Stomach (tissue), 9 donors: Measurements from ENCODE around the gene PTGER1. TPM values are rescaled to one million over a fixed set of nuclear protein-coding genes. Genes with fewer than 3 reads are reported as not detected.

Experiments
- DNase-seq, 2 donors: peaks; one replicate each; pipeline versions ENCODE4 v3.0.0 to v3.0.0-alpha.2; 2013 to 2019
- H3K27ac ChIP-seq, 5 donors: fragments of 200-600 bp in 4 of 5; sonication (generic) in 4 of 5; one replicate each; pipeline ENCODE4 v1.5.1; 2013 to 2019; ENCODE audit warnings: mild to moderate bottlenecking in 1 of 5, moderate library complexity in 1 of 5
- H3K27me3 ChIP-seq, 3 donors: fragments of 200-600 bp; sonication (generic); one replicate each; pipeline ENCODE4 v1.5.1; 2017 to 2019; ENCODE audit warnings: mixed run types in 1 of 3
- H3K36me3 ChIP-seq, 4 donors: fragments of 200-600 bp; sonication (generic); 1 replicate in 3 of 4; 2 replicates in 1 of 4; pipeline ENCODE4 v1.5.1; 2016 to 2019
- H3K4me1 ChIP-seq, 4 donors: fragments of 200-600 bp; sonication (generic); one replicate each; pipeline ENCODE4 v1.5.1; 2016 to 2019
- H3K4me3 ChIP-seq, 4 donors: fragments of 200-600 bp; sonication (generic) in 3 of 4; one replicate each; pipeline ENCODE4 v1.5.1; 2016 to 2019; ENCODE audit warnings: mild to moderate bottlenecking in 1 of 4
- H3K9me3 ChIP-seq, 4 donors: fragments of 200-600 bp; sonication (generic); one replicate each; pipeline ENCODE4 v1.5.1; 2016 to 2019
- CTCF ChIP-seq, 7 experiments: fragments of 450-650 bp in 4 of 7; fragments of 200-600 bp in 3 of 7; sonication (generic) in 3 of 7; IDR thresholded peaks; one replicate each; pipeline ENCODE4 v1.5.1; 2016 to 2019; ENCODE audit warnings: antibody characterized with exemption in 7 of 7, control low read depth in 2 of 7, mild to moderate bottlenecking in 1 of 7
- EP300 ChIP-seq: sonication (generic); formaldehyde crosslinking; IDR thresholded peaks from one replicate; pipeline ENCODE4 v1.6.1; 2017; ENCODE audit warnings: antibody characterized with exemption
- POLR2A ChIP-seq, 4 donors: fragments of 450-650 bp; IDR thresholded peaks; one replicate each; pipeline ENCODE4 v1.6.1; 2016; ENCODE audit warnings: antibody characterized with exemption in 4 of 4, control low read depth in 2 of 4, mild to moderate bottlenecking in 1 of 4, moderate library complexity in 1 of 4
- POLR2AphosphoS5 ChIP-seq, 3 donors: sonication (generic); formaldehyde crosslinking; IDR thresholded peaks; one replicate each; pipeline ENCODE4 v1.6.1; 2016; ENCODE audit warnings: antibody characterized with exemption in 3 of 3
- WGBS, 5 donors: extraction: QIAGEN DNeasy Blood & Tissue Kit in 3 of 5; methylation state at CpG; one replicate each; pipeline versions ENCODE4 v1.1.5 to v1.1.7; 2013 to 2018; 5-methylcytosine and 5-hydroxymethylcytosine counted together
- intact Hi-C: fragments of 100-400 bp; cut with DNase I; formaldehyde crosslinking; loops from one replicate; pipeline ENCODE4 v1.15.1; 2023; ENCODE audit warnings: low total_unique reads
- polyA plus RNA-seq, 3 donors: library from polyadenylated mRNA; stranded (reverse); fragments of 200-250 nt; gene quantifications; one replicate each; pipeline ENCODE4 v1.2.3, GENCODE V29; 2013
- total RNA-seq, 5 donors: library from RNA; depleted of rRNA; stranded (reverse); fragments of >200 nt; gene quantifications; one replicate each; pipeline versions ENCODE4 v1.1.0 to v1.2.3, GENCODE V29; 2014 to 2016
- donor health status: healthy with polysubstance abuse.
- donor health status: Bipolar disorder and iron deficiency.
- donor health status: healthy.

Gene PTGER1
- total and polyA plus RNA-seq, 8 donors, result 1.2 to 3.4 (median 2.4) TPM; not detected in 4

GRCh38 chr19:14435320-14436050 lies 39.7 kb downstream of the PTGER1 start:
- 62 to 74% (median 68%) methylated on average over 17 of the region's 17 CpGs for WGBS, 5 donors
- Histone ChIP-seq H3K27ac (peak overlapping the region; percentile 20 to 92 (median 86)), H3K4me1 (peaks cover 46 to 76% (median 60%) of the 10 kb centered on the region in 4 donors), H3K9me3 (no peaks in the 10 kb centered on the region), H3K27me3 (no peaks in the 10 kb centered on the region), H3K36me3 (peaks cover 0 to 18% (median 5%) of the 10 kb centered on the region in 4 donors), H3K4me3 (peak overlapping the region in 3 of 4 donors; percentile 86 to 94 (median 90))
- intact Hi-C loops, result no loop called here
- no peak for DNase-seq
- TF ChIP-seq POLR2AphosphoS5 (IDR thresholded peaks at IDR 0.05) (no peak), CTCF (IDR thresholded peaks at IDR 0.05) (no peak), POLR2A (IDR thresholded peaks at IDR 0.05) (no peak), EP300 (no peak)

- H3K9me3 ChIP-seq, result no peaks in the 10 kb centered on the region
- peak; percentile 71 to 85 for DNase-seq
- intact Hi-C loops, result no loop called here
- peak overlapping the region; percentile 20 to 92 (median 86) for H3K27ac ChIP-seq
- TF ChIP-seq POLR2A (IDR thresholded peaks at IDR 0.05), result no peak
- TF ChIP-seq POLR2AphosphoS5 (IDR thresholded peaks at IDR 0.05), result peak; percentile 11 to 60 (median 11)
- TF ChIP-seq EP300, result no peak
- peaks cover 0 to 18% (median 5%) of the 10 kb centered on the region in 4 donors for H3K36me3 ChIP-seq
- no peaks in the 10 kb centered on the region for H3K27me3 ChIP-seq
- 38 to 50% (median 43%) methylated on average over 23 of the region's 23 CpGs for WGBS, 5 donors
- H3K4me3 ChIP-seq, result peak overlapping the region; percentile 81 to 94 (median 88)
- H3K4me1 ChIP-seq, result peaks cover 43 to 68% (median 53%) of the 10 kb centered on the region in 4 donors
Measured at GRCh38 chr19:14434543-14435319, 40.4 kb downstream of the PTGER1 start.

GRCh38 chr19:14433554-14434501 lies 41.3 kb downstream of the PTGER1 start:
- no peaks in the 10 kb centered on the region for H3K9me3 ChIP-seq
- peak overlapping the region; percentile 81 to 94 (median 88) for H3K4me3 ChIP-seq
- H3K27ac ChIP-seq, result peak overlapping the region; percentile 20 to 92 (median 86)
- WGBS, 5 donors, result 2 to 7% (median 3%) methylated on average over 12 to 49 of the region's 52 CpGs
- H3K36me3 ChIP-seq, result peaks cover 0 to 18% (median 5%) of the 10 kb centered on the region in 4 donors
- intact Hi-C loops, result no loop called here
- DNase-seq, result peak; percentile 62 to 82
- TF ChIP-seq CTCF (IDR thresholded peaks at IDR 0.05), result no peak
- TF ChIP-seq EP300, result no peak
- TF ChIP-seq POLR2AphosphoS5 (IDR thresholded peaks at IDR 0.05), result peak in 1 of 3 donors; percentile 21
- TF ChIP-seq POLR2A (IDR thresholded peaks at IDR 0.05), result no peak
- H3K27me3 ChIP-seq, result no peaks in the 10 kb centered on the region
- peaks cover 34 to 59% (median 45%) of the 10 kb centered on the region in 4 donors for H3K4me1 ChIP-seq

- Histone ChIP-seq H3K4me1 (peaks cover 30 to 50% (median 40%) of the 10 kb centered on the region in 4 donors), H3K27ac (peak within 1 kb of the TSS; percentile 20 to 92 (median 86)), H3K27me3 (no peaks in the 10 kb centered on the region), H3K9me3 (no peaks in the 10 kb centered on the region), H3K36me3 (peaks cover 0 to 18% (median 5%) of the 10 kb centered on the region in 4 donors), H3K4me3 (peak within 1 kb of the TSS; percentile 81 to 94 (median 88))
- WGBS, 5 donors, result 2 to 6% (median 4%) methylated on average over 22 to 82 of the region's 85 CpGs
- intact Hi-C loops, result no loop called here
- DNase-seq, result peak; percentile 57 to 88
- TF ChIP-seq POLR2A (IDR thresholded peaks at IDR 0.05) (no peak), POLR2AphosphoS5 (IDR thresholded peaks at IDR 0.05) (peak in 1 of 3 donors; percentile 13)
Measured at GRCh38 chr19:14432791-14433553, 42.2 kb downstream of the PTGER1 start, which contains the start of gene PKN1. Gene PKN1, plus strand, starts transcription at chr19:14433306. Its CDS starts 216 bp downstream, at chr19:14433522.
